ENCODE data around the gene SLC7A1. TPM values are rescaled to one million over a fixed set of nuclear protein-coding genes. Genes with fewer than 3 reads are reported as not detected.
A peak's percentile ranks its signal among the peaks of the same experiment; 100 is the strongest.

Gene SLC7A1
- total RNA-seq, 1 experiment from 2014 or later = 84.5 TPM

- TF ChIP-seq PREB (CRISPR knock-in tag; IDR thresholded peaks at IDR 0.05; ENCODE audit: borderline replicate concordance) = no peak
- no peak for TF ChIP-seq CREB1 (CRISPR knock-in tag; IDR thresholded peaks at IDR 0.05)
- TF ChIP-seq USF1 (CRISPR knock-in tag; IDR thresholded peaks at IDR 0.05) = no peak
- no peak for TF ChIP-seq ZNF671 (CRISPR knock-in tag; IDR thresholded peaks at IDR 0.05)
- TF ChIP-seq ATF6 (CRISPR knock-in tag; IDR thresholded peaks at IDR 0.05) = no peak
- no peak for TF ChIP-seq E2F4 (CRISPR knock-in tag; IDR thresholded peaks at IDR 0.05; ENCODE audit: borderline replicate concordance, low read depth)
- no peak for TF ChIP-seq CTCF (IDR thresholded peaks at IDR 0.05)
- TF ChIP-seq E2F1 (CRISPR knock-in tag; IDR thresholded peaks at IDR 0.05) = no peak
- ChIA-PET CTCF (interaction anchor here (1.8 kb wide), 1 partner anchor 169 kb away, joined by 6 read pairs; no protein-coding TSS in a partner anchor), POLR2A (interaction anchor here (0.9 kb wide), 1 partner anchor 57 kb away, joined by 3 read pairs; the partner anchor contains the start of gene SLC7A1)
- Mint-ChIP-seq H3K36me3 (peaks cover 28% of the 10 kb centered on the region), H3K27me3 (ENCODE audit: low read depth) (no peaks in the 10 kb centered on the region), H3K9me3 (no peaks in the 10 kb centered on the region), H3K4me3 (no peak overlapping the region), H3K4me1 (peaks cover 42% of the 10 kb centered on the region), H3K27ac (peak overlapping the region; percentile 64; the same call in 1 of the 2 replicates)
- no peak for ATAC-seq
- no peak for DNase-seq (ENCODE audit: low spot score)
Measured at GRCh38 chr13:29538652-29539040, 56.8 kb downstream of the SLC7A1 start.

DNA sequence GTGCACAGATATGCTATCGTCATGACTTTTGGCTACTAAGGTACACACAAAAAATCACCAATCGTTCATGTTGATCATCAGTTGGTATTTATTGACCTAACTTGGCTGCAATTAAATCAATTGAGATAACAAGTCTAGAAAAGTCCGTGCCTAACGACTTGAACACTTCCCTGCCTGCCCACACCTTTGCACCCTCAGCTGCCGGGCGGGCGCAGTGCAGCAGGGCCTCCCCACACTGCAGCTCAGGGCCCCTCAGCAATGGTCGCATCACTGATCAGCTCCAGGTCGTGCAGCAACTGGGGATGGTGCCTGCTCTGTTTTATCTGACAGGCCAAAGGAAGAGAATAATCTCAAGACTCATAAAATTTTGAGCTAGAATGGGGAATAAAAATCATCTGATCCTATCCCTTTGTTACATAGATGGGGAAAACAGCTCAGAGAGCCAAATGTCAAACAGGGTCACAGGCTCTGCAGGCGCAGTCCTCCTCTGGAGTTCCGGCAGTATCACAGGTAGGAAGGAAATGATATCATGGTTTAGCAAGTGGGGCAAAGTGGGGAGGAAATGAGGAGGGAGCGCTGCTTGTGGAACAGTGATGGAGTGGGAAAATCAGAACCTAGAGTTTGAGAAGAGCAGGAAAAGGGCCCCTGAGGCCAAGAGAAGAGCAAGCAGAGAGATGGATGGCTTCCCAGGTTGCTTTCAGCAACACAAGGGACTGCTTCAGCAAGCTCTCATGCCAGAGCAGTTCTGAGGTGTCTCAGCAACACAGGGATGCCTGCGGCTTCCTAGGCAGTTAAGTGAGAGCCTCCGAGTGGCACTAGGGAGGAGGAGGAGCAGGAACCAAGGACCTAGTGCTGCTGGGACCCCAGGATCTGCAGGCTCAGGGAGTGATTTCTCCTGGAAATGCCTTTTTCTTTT lies 57.5 kb downstream of the SLC7A1 start:
- Mint-ChIP-seq H3K9me3 (no peaks in the 10 kb centered on the region), H3K27ac (peak overlapping the region; percentile 64), H3K27me3 (ENCODE audit: low read depth) (no peaks in the 10 kb centered on the region), H3K4me1 (peaks cover 39% of the 10 kb centered on the region), H3K36me3 (peaks cover 29% of the 10 kb centered on the region), H3K4me3 (no peak overlapping the region)
- POLR2A ChIA-PET = interaction anchor here (0.9 kb wide), 1 partner anchor 58 kb away, joined by 3 read pairs; the partner anchor contains the start of gene SLC7A1
- CTCF ChIA-PET = interaction anchor here (1.8 kb wide), 1 partner anchor 170 kb away, joined by 6 read pairs; no protein-coding TSS in a partner anchor
- ATAC-seq = 0 out of 2 replicates have a peak, but pooled peaks have one; percentile 32
- no peak for DNase-seq (ENCODE audit: low spot score)
- no peak for TF ChIP-seq EMX1 (CRISPR knock-in tag; IDR thresholded peaks at IDR 0.05)
- no peak for TF ChIP-seq FOXJ3 (CRISPR knock-in tag; IDR thresholded peaks at IDR 0.05; ENCODE audit: borderline replicate concordance)
- no peak for TF ChIP-seq RELA (CRISPR knock-in tag; IDR thresholded peaks at IDR 0.05; ENCODE audit: borderline replicate concordance)
- TF ChIP-seq ESRRA (CRISPR knock-in tag; IDR thresholded peaks at IDR 0.05; ENCODE audit: borderline replicate concordance) = no peak
- no peak for TF ChIP-seq SMAD4 (CRISPR knock-in tag; IDR thresholded peaks at IDR 0.05)
- no peak for TF ChIP-seq ATF6 (CRISPR knock-in tag; IDR thresholded peaks at IDR 0.05)
- TF ChIP-seq, protein P1, sequence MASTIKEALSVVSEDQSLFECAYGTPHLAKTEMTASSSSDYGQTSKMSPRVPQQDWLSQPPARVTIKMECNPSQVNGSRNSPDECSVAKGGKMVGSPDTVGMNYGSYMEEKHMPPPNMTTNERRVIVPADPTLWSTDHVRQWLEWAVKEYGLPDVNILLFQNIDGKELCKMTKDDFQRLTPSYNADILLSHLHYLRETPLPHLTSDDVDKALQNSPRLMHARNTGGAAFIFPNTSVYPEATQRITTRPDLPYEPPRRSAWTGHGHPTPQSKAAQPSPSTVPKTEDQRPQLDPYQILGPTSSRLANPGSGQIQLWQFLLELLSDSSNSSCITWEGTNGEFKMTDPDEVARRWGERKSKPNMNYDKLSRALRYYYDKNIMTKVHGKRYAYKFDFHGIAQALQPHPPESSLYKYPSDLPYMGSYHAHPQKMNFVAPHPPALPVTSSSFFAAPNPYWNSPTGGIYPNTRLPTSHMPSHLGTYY (CRISPR knock-in tag; IDR thresholded peaks at IDR 0.05) = no peak
- TF ChIP-seq, protein P2, sequence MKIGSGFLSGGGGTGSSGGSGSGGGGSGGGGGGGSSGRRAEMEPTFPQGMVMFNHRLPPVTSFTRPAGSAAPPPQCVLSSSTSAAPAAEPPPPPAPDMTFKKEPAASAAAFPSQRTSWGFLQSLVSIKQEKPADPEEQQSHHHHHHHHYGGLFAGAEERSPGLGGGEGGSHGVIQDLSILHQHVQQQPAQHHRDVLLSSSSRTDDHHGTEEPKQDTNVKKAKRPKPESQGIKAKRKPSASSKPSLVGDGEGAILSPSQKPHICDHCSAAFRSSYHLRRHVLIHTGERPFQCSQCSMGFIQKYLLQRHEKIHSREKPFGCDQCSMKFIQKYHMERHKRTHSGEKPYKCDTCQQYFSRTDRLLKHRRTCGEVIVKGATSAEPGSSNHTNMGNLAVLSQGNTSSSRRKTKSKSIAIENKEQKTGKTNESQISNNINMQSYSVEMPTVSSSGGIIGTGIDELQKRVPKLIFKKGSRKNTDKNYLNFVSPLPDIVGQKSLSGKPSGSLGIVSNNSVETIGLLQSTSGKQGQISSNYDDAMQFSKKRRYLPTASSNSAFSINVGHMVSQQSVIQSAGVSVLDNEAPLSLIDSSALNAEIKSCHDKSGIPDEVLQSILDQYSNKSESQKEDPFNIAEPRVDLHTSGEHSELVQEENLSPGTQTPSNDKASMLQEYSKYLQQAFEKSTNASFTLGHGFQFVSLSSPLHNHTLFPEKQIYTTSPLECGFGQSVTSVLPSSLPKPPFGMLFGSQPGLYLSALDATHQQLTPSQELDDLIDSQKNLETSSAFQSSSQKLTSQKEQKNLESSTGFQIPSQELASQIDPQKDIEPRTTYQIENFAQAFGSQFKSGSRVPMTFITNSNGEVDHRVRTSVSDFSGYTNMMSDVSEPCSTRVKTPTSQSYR (CRISPR knock-in tag; IDR thresholded peaks at IDR 0.05) = no peak
- no peak for TF ChIP-seq CBFB (CRISPR knock-in tag; IDR thresholded peaks at IDR 0.05; ENCODE audit: low read depth)

All from WTC11 (cell line).